H1 (cell line): ENCODE data around the gene COL5A3.

Experiments used
- CHD1 ChIP-seq: IDR thresholded peaks from 2 replicates; pipeline ENCODE4 v1.6.1; 2012; ENCODE audit warnings: low read depth, low read length, improper control_type of control experiment
- CTCF ChIP-seq, 3 experiments: IDR thresholded peaks; 1 replicate in 2 of 3; 2 replicates in 1 of 3; pipeline versions ENCODE4 v1.5.1 to v1.6.1; 2011; ENCODE audit warnings: low read length in 3 of 3, mild to moderate bottlenecking in 3 of 3, inconsistent platforms in 2 of 3, low read depth in 1 of 3, moderate library complexity in 1 of 3; ENCODE audit not compliant: insufficient read depth in 1 of 3; ENCODE audit errors: control extremely low read depth in 1 of 3
- EP300 ChIP-seq, 2 experiments: IDR thresholded peaks; 1 replicate in 1 of 2; 2 replicates in 1 of 2; pipeline ENCODE4 v1.6.1; 2011 to 2012; ENCODE audit warnings: low read depth in 2 of 2, low read length in 2 of 2, mild to moderate bottlenecking in 2 of 2, borderline replicate concordance in 1 of 2, inconsistent platforms in 1 of 2, moderate library complexity in 1 of 2
- EZH2 ChIP-seq: fragments of 200-600 bp; sonication (generic); IDR thresholded peaks from 2 replicates; pipeline ENCODE4 v1.7.1; 2012; ENCODE audit warnings: low read depth, mild to moderate bottlenecking, moderate library complexity, low read length, inconsistent platforms; ENCODE audit not compliant: severe bottlenecking
- GABPA ChIP-seq: IDR thresholded peaks from 2 replicates; pipeline ENCODE4 v1.6.1; 2011; ENCODE audit warnings: mild to moderate bottlenecking, low read length, moderate library complexity, borderline replicate concordance; ENCODE audit not compliant: insufficient read depth
- JUN ChIP-seq: IDR thresholded peaks from 2 replicates; pipeline ENCODE4 v1.6.1; 2011; ENCODE audit warnings: low read depth, mild to moderate bottlenecking, improper control_type of control experiment, low read length
- KDM5A ChIP-seq: fragments of 200-600 bp; IDR thresholded peaks from 2 replicates; pipeline ENCODE4 v1.7.1; 2012; ENCODE audit warnings: mild to moderate bottlenecking, low read length, inconsistent platforms, mixed read lengths
- NRF1 ChIP-seq: IDR thresholded peaks from 2 replicates; pipeline ENCODE4 v1.6.1; 2011; ENCODE audit warnings: mild to moderate bottlenecking, low read depth, low read length, improper control_type of control experiment
- POLR2A ChIP-seq, 2 experiments: IDR thresholded peaks; 1 replicate in 1 of 2; 2 replicates in 1 of 2; pipeline ENCODE4 v1.6.1; 2011; ENCODE audit warnings: low read depth in 2 of 2, low read length in 2 of 2, mild to moderate bottlenecking in 2 of 2; ENCODE audit errors: control extremely low read depth in 1 of 2
- POLR2AphosphoS5 ChIP-seq: IDR thresholded peaks from 2 replicates; pipeline ENCODE4 v1.6.1; 2011; ENCODE audit warnings: low read depth, low read length
- USF2 ChIP-seq: IDR thresholded peaks from 2 replicates; pipeline ENCODE4 v1.6.1; 2011; ENCODE audit warnings: low read length, improper control_type of control experiment
- ZNF274 ChIP-seq: IDR thresholded peaks from 2 replicates; pipeline ENCODE4 v1.7.0; 2012; ENCODE audit warnings: low read length, borderline replicate concordance; ENCODE audit errors: extremely low read depth

DNA sequence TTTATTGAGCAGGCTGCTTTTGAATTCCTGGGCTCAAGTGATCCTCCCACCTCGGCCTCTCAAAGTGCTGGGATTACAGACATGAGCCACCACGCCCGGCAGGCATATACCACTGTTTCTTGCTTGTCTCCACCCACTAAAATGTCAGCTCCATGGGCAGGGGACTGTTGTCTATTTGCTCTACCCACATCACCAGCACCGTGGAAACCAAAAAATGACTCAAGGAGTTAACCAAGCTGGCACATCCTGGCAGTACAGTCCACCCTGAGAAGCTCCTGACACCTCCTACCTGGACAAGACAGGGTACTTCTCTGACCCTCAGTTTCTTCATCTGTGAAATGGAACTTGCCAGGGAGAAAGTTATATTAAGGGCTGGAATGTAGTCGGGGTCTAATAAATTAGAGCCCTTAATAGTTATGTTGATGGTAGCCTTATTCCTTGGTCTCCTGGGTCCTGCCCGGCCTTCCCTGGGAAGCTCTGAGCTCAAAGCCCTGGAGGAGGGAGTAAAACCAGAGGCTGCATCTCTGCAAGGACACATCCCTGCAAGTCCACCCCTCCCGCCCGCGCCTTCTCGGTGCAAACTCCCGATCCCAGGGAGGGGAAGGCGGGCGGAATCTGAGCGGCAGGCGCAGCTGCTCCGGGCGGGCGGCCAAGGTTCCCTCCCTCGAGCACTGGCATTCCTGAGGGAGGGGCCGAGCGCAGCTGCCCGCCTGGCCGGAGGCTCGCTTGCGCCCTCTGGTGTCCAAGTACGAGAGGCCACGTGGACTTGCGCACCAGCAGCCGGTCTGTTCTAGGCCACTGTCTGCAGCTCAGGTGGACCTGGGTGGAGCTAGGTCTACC is 17.1 kb upstream of the COL5A3 start:
- TF ChIP-seq POLR2A (IDR thresholded peaks at IDR 0.05; ENCODE audit: control extremely low read depth in 1 of 2, low read depth in 2 of 2, low read length in 2 of 2) (no peak), NRF1 (no peak), CTCF (IDR thresholded peaks at IDR 0.05; ENCODE audit: control extremely low read depth in 1 of 3, insufficient read depth in 1 of 3, low read depth in 1 of 3, low read length in 3 of 3) (peak; percentile 92 to 95 (median 92)), EP300 (IDR thresholded peaks at IDR 0.05; ENCODE audit: borderline replicate concordance in 1 of 2, low read depth in 2 of 2, low read length in 2 of 2) (peak in 1 of 2 experiments; percentile 58; a peak in 1 of 3 replicates), EZH2 (no peak), GABPA (no peak), POLR2AphosphoS5 (no peak), JUN (no peak), CHD1 (no peak), ZNF274 (no peak), KDM5A (no peak), USF2 (peak; percentile 64)
